IPS-NIHi11 (cell line): ENCODE data around the gene ADAMTS7.
"Not testable (repeated sequence)": the region's sequence is repeated elsewhere in the genome, so short reads cannot be mapped to it uniquely, and the experiment has no call there.

ENCODE experiments used
- DNase-seq: peaks from one replicate; pipeline ENCODE4 v3.0.0; 2012; ENCODE audit warnings: mixed read lengths, low spot score

Gene ADAMTS7

GRCh38 chr15:78764340-78765153 lies 46.7 kb downstream of the ADAMTS7 start:
- DNase-seq: not testable (repeated sequence)

GRCh38 chr15:78763796-78764241 lies 47.4 kb downstream of the ADAMTS7 start:
- DNase-seq: no peak

GRCh38 chr15:78762985-78763795 lies 48.1 kb downstream of the ADAMTS7 start:
- DNase-seq: no peak

DNA sequence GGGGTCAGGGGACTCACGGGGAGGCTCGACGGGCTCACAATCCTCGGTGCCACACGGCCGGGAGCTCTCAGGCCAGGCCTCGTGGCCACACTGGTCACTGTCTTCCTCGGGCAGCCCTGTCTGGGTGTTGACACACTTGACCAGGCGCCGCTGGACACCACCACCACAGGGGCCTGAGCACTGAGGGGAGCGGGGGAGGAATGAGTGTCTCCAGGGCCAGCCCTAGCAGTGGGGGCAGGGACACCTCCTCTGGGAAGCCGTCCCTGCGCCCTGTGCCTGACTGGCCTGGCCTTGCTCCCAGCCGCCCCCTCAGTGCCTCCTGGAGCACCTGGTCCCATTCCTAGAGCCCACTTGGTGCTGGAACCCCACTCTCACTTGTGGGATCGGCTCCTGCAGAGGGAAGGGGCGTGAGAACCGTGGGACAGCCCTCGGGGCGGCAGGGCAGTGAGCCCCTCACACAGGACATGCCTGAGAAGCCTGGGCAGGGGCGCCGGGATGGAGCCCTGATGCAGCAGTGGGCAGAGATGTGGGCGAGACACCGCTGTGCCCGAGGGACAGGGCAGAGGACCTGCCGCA lies 48.8 kb downstream of the ADAMTS7 start:
- DNase-seq: not testable (repeated sequence)

- DNase-seq: no peak
Measured at GRCh38 chr15:78761891-78762385, 49.3 kb downstream of the ADAMTS7 start.

DNA sequence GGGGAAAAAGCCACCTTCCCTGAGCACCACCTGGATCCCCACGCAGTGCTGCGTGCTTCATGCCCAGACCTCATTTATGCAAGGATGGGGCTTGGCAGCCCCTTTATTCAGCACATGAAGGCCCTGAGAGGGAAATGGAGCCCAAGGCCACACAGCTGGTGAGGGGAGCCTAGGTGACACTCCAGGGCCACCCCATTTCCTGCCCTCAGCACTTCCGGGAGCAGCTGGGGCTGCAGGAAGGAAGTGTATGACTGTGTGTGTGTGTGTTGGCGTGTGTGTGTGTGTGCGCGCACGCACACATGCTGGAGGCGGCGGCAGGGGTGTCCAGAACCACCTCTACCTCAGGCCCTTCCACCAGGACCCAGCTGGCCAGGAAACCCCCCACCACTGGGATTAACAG lies 49.8 kb downstream of the ADAMTS7 start:
- DNase-seq: not testable (repeated sequence)

DNA sequence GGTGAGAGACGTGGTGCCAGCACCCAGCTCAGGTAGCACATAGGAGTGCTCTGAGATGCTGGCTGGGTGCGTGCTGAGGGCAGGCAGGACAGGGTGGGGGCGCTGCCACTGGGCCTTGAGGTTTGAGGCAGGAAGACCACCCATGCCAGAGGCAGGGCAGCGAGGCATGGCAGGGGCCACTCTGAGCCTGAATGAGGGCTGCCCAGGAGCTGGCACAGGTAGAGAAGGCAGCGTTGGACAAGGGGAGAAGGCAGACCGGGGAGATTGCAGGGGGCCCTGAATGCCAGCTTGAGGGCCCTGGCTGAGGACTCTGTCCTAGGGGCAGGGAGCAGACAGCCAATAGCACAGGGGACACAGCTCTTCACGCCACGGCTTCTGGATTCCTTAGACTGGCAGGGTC lies 50.2 kb downstream of the ADAMTS7 start:
- no peak for DNase-seq

DNA sequence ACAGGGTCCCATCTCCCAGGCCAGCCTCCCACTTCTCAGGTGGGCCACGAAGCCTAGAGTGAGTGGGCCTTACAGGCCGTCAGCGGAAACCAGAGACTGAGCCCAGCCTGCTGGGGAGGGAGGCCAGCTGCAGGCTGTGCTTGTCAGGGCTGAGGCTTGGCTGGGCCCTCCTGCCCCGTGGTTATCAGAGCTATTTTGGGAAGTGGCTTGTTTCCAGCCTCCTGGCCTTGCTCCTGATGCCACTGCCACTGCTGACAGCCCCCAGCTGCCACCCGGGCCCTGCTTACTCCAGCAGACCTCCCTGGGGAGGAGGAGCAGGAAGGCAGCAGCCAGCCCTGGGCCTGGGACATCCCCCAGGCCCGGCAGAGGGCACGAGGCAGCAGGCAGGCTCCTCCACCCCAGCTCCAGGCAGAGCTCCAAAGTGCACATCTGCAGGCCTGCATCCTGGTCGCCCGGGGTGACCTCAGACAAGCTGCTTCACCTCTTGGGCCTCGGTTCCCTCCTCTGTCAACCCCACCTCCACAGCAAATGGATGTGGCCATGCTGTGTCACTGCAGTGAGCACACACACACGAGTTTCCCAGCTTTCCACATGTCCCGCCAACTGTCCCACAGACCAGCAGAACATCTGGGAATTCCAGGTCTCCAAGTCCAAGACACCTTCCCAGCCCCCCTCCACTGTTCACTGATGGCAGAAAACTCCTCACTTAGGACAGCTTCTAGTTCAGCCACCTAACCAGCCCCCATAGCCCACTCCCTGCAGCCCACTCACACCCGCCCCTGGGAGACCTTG lies 51.0 kb downstream of the ADAMTS7 start:
- DNase-seq: not testable (repeated sequence)

GRCh38 chr15:78759361-78759998 lies 51.8 kb downstream of the ADAMTS7 start:
- not testable (repeated sequence) for DNase-seq

- DNase-seq: not testable (repeated sequence)
Measured at GRCh38 chr15:78758486-78759200, 52.6 kb downstream of the ADAMTS7 start.

DNA sequence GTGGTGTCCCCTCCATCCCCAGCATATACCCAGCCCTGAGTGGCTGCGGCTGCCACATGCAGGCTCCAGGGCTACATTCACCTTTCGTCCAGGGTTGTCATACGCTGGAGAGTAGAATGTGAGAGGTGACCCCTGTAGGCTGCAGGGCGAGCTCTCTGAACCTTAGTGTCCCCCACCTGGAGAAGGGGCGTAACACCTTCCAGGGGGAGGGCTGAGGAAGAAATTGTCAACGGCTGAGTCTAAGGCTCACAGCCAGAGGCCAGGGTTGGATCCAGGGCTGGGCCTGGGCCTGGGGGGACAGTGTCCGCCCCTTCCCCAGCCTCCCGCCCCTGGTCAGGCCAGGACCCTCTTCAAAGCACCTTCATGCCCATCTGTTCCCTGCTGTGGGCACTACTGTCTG lies 53.2 kb downstream of the ADAMTS7 start:
- DNase-seq: not testable (repeated sequence)

DNA sequence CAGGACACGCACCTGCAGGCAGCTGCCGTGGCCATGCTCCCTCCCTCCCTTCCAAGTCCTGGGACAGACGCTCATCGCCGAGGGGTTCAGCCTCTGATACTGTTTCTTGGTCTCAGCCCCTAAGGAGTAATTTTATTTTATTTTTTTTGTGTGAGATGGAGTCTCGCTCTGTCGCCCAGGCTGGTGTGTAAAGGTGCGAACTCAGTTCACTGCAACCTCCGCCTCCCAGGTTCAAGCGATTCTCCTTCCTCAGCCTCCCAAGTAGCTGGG lies 53.7 kb downstream of the ADAMTS7 start:
- no peak for DNase-seq

- not testable (repeated sequence) for DNase-seq
Measured at GRCh38 chr15:78756781-78757635, 54.3 kb downstream of the ADAMTS7 start.

DNA sequence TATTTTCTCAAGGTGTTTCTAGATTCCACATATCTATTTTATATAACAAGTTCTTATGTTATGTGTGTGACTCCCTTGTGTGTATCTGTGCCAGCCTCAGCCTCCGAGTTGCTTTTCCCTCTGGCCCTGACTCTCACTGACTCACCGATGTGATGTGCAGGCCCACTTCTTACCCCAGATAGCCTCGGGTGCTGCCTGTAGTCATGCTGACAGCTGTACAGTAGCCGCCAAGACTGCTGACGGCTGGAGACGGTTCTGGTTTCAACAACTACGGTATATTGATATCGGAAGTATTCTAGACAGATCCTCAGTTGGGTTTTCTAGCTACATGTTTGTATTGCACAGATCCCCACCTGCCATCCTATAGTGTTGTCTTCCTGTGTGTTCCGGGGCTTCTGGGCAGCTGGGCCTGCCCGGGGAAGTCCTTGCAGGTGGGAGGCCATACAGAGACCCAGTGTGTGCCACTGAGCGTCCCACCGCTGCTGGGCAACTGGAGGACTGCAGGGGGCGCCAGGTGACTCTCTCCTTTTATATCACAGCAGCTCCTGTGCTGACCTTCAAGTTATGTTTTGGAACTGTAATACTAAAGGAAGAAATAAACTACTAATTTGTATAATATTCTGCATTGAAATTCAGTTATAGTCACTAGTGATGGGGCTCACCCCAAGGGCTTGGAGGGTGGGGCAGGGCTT lies 55.2 kb downstream of the ADAMTS7 start:
- peak; percentile 68 for DNase-seq

- not testable (repeated sequence) for DNase-seq
Measured at GRCh38 chr15:78754637-78755280, 56.5 kb downstream of the ADAMTS7 start.

- DNase-seq: not testable (repeated sequence)
Measured at GRCh38 chr15:78753751-78754535, 57.3 kb downstream of the ADAMTS7 start.

GRCh38 chr15:78753359-78753659 lies 58.0 kb downstream of the ADAMTS7 start:
- DNase-seq: not testable (repeated sequence)
